Measurements from ENCODE around the gene SPACA9.

Gene SPACA9

GRCh38 chr9:132878695-132879456 lies at the start of gene SPACA9:
TSS of gene SPACA9 (plus strand) at chr9:132878898. CDS start at chr9:132883948, 5,050 bp downstream.
- peak; percentile 85 for DNase-seq (ENCODE audit: low spot score)

GRCh38 chr9:132832171-132832881 lies 46.4 kb upstream of the SPACA9 start:
- DNase-seq (ENCODE audit: low spot score), result no peak

GRCh38 chr9:132833550-132834121 lies 45.1 kb upstream of the SPACA9 start:
- no peak for DNase-seq (ENCODE audit: low spot score)

- DNase-seq (ENCODE audit: low spot score), result no peak
These were observed 44.4 kb upstream of the SPACA9 start for GRCh38 chr9:132834343-132834742.

- no peak for DNase-seq (ENCODE audit: low spot score)
These were observed 41.0 kb upstream of the SPACA9 start for GRCh38 chr9:132837501-132838286.

- DNase-seq (ENCODE audit: low spot score), result no peak
These were observed 40.4 kb upstream of the SPACA9 start for GRCh38 chr9:132838291-132838690.

GRCh38 chr9:132840980-132841379 lies 37.7 kb upstream of the SPACA9 start:
- no peak for DNase-seq (ENCODE audit: low spot score)

- no peak for DNase-seq (ENCODE audit: low spot score)
These were observed 36.3 kb upstream of the SPACA9 start for GRCh38 chr9:132842124-132843044.

GRCh38 chr9:132846109-132846917 lies 32.4 kb upstream of the SPACA9 start:
- DNase-seq (ENCODE audit: low spot score), result no peak

GRCh38 chr9:132846918-132847515 lies 31.7 kb upstream of the SPACA9 start:
- DNase-seq (ENCODE audit: low spot score), result no peak

- DNase-seq (ENCODE audit: low spot score), result no peak
These were observed 29.5 kb upstream of the SPACA9 start for GRCh38 chr9:132849185-132849706.

GRCh38 chr9:132853482-132853881 lies 25.2 kb upstream of the SPACA9 start:
- DNase-seq (ENCODE audit: low spot score), result no peak

GRCh38 chr9:132854832-132855231 lies 23.9 kb upstream of the SPACA9 start:
- DNase-seq (ENCODE audit: low spot score), result no peak

- no peak for DNase-seq (ENCODE audit: low spot score)
These were observed 22.8 kb upstream of the SPACA9 start for GRCh38 chr9:132855904-132856303.

GRCh38 chr9:132857031-132857430 lies 21.7 kb upstream of the SPACA9 start:
- no peak for DNase-seq (ENCODE audit: low spot score)

- DNase-seq (ENCODE audit: low spot score), result no peak
These were observed 20.9 kb upstream of the SPACA9 start for GRCh38 chr9:132857616-132858342.

GRCh38 chr9:132858751-132859150 lies 19.9 kb upstream of the SPACA9 start:
- no peak for DNase-seq (ENCODE audit: low spot score)

- no peak for DNase-seq (ENCODE audit: low spot score)
These were observed 17.0 kb upstream of the SPACA9 start for GRCh38 chr9:132861666-132862065.

- DNase-seq (ENCODE audit: low spot score), result no peak
These were observed 16.2 kb upstream of the SPACA9 start for GRCh38 chr9:132862533-132862932.

Measured in hepatic stellate cell (primary cell).